A673 (cell line): Measurements from ENCODE around the gene LHPP. TPM values are rescaled to one million over a fixed set of nuclear protein-coding genes. Genes with fewer than 3 reads are reported as not detected.

Experiments
- BruUV-seq: library from RNA; stranded (reverse); fragments of 400-500 nt; replicated peaks from 2 replicates; lab custom pipeline; 2021; lab: Mats Ljungman, UMichigan
- CTCF ChIA-PET: fragments of 300-600 bp; sonication (Branson Sonifier 250); formaldehyde crosslinking; loops from one replicate; lab custom pipeline; 2022; ENCODE audit warnings: antibody characterized with exemption; lab: Charles Lee
- POLR2A ChIA-PET: fragments of 300-600 bp; sonication (Branson Sonifier 250); formaldehyde crosslinking; loops from one replicate; lab custom pipeline; 2022; ENCODE audit warnings: antibody characterized with exemption; ENCODE audit not compliant: low non-redundant PET; lab: Charles Lee
- DNase-seq: peaks from one replicate; pipeline ENCODE4 v3.0.0-alpha.2; 2015; ENCODE audit warnings: low spot score
- H3K27ac ChIP-seq: fragments of 200-600 bp; sonication (generic); 2 replicates; pipeline ENCODE4 v1.5.1; 2016; ENCODE audit warnings: mixed run types, low read depth, mild to moderate bottlenecking, mixed read lengths, antibody characterized with exemption, low read length; ENCODE audit not compliant: poor library complexity, severe bottlenecking
- H3K27me3 ChIP-seq: fragments of 200-600 bp; sonication (generic); replicated peaks from 2 replicates; pipeline ENCODE4 v1.6.1; 2017; ENCODE audit warnings: mixed run types, low read depth, mild to moderate bottlenecking, mixed read lengths, antibody characterized with exemption, low read length; ENCODE audit not compliant: insufficient read depth, poor library complexity
- H3K36me3 ChIP-seq: fragments of 200-600 bp; sonication (generic); 2 replicates; pipeline ENCODE4 v1.6.1; 2016; ENCODE audit warnings: mixed run types, mild to moderate bottlenecking, mixed read lengths, antibody characterized with exemption, low read length; ENCODE audit not compliant: insufficient read depth, poor library complexity, severe bottlenecking
- H3K4me1 ChIP-seq: fragments of 200-600 bp; sonication (generic); 2 replicates; pipeline ENCODE4 v1.6.1; 2017; ENCODE audit warnings: mixed run types, mild to moderate bottlenecking, mixed read lengths, antibody characterized with exemption, low read length; ENCODE audit not compliant: insufficient read depth, poor library complexity, severe bottlenecking
- H3K4me3 ChIP-seq: fragments of 200-600 bp; sonication (generic); 2 replicates; pipeline ENCODE4 v1.5.1; 2016; ENCODE audit warnings: low read depth, mixed run types, mild to moderate bottlenecking, mixed read lengths, low read length; ENCODE audit not compliant: poor library complexity, severe bottlenecking
- H3K9me3 ChIP-seq: fragments of 200-600 bp; sonication (generic); 2 replicates; pipeline ENCODE4 v1.6.1; 2016; ENCODE audit warnings: mixed run types, low read depth, mild to moderate bottlenecking, mixed read lengths, antibody characterized with exemption, low read length; ENCODE audit not compliant: poor library complexity, severe bottlenecking
- EZH2 ChIP-seq: fragments of 200-600 bp; sonication (generic); IDR thresholded peaks from 2 replicates; pipeline ENCODE4 v1.6.1; 2017; ENCODE audit warnings: borderline replicate concordance, low read depth, mild to moderate bottlenecking, mixed read lengths, antibody characterized with exemption, low read length; ENCODE audit not compliant: poor library complexity, severe bottlenecking
- intact Hi-C: fragments of 100-400 bp; cut with micrococcal nuclease; formaldehyde crosslinking; loops from one replicate; pipeline ENCODE4 v1.10.0; 2022; ENCODE audit not compliant: unreplicated experiment
- total RNA-seq: library from RNA; stranded (reverse); gene quantifications from 2 replicates; pipeline ENCODE4 v1.2.3, GENCODE V29; 2021
- TF ChIP-seq, protein P1 (sequence below): fragments of 300-800, 200-600 bp; sonication (generic); conservative IDR thresholded peaks from 2 replicates; pipeline ENCODE4 v1.5.1; 2017; ENCODE audit warnings: low read depth, mild to moderate bottlenecking, antibody characterized with exemption, low read length, moderate library complexity, mixed read lengths

Gene LHPP
- total RNA-seq, 1 experiment from 2014 or later: 2.3 TPM

DNA sequence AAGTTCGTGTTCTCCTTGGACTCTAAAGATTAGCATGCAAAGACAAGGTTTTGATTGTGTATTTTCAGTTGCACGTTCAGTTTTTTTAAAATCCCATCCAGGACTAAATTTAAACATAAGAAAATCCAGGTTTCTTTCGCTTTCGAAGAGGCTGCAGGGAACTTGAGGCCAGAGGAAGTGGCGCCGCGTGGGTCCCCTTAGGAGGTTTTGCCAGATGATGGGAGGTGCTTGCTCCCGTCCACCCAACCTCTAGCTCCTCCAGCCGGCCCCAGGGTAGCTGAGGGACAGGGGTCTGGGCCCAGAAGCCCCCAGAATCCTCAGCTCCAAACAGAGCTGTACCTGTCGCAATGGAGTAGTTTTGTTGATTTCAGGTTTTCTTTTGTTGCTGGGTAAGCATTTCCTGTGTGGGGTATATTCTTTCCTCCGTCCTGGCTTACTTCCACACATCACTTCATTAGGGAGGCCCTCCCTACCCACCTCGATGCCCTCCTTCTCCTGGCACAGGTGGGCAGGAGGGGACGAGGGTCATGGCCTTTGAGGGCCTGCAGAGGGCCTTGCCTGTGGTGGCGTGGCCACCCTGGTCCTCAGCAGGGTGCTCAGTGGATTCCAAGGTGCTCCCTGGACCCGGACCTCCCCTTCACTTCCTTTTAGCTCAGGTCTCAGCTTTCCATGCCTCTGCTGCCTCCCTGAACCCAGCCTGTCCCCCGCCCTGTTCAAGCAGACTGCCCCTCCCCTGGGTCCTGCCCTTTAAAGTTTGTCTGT lies 32.6 kb downstream of the LHPP start:
- no peaks in the 10 kb centered on the region for H3K9me3 ChIP-seq
- ChIA-PET CTCF (no interaction called here), POLR2A (no interaction called here)
- H3K4me3 ChIP-seq: no peak overlapping the region
- intact Hi-C loops: no loop called here
- no peaks in the 10 kb centered on the region for H3K4me1 ChIP-seq
- DNase-seq: no peak
- H3K27me3 ChIP-seq: no peaks in the 10 kb centered on the region
- no peak overlapping the region for H3K27ac ChIP-seq
- TF ChIP-seq, protein P1, sequence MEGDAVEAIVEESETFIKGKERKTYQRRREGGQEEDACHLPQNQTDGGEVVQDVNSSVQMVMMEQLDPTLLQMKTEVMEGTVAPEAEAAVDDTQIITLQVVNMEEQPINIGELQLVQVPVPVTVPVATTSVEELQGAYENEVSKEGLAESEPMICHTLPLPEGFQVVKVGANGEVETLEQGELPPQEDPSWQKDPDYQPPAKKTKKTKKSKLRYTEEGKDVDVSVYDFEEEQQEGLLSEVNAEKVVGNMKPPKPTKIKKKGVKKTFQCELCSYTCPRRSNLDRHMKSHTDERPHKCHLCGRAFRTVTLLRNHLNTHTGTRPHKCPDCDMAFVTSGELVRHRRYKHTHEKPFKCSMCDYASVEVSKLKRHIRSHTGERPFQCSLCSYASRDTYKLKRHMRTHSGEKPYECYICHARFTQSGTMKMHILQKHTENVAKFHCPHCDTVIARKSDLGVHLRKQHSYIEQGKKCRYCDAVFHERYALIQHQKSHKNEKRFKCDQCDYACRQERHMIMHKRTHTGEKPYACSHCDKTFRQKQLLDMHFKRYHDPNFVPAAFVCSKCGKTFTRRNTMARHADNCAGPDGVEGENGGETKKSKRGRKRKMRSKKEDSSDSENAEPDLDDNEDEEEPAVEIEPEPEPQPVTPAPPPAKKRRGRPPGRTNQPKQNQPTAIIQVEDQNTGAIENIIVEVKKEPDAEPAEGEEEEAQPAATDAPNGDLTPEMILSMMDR: no peak
- no TSS peak for BruUV-seq
- no peaks in the 10 kb centered on the region for H3K36me3 ChIP-seq

DNA sequence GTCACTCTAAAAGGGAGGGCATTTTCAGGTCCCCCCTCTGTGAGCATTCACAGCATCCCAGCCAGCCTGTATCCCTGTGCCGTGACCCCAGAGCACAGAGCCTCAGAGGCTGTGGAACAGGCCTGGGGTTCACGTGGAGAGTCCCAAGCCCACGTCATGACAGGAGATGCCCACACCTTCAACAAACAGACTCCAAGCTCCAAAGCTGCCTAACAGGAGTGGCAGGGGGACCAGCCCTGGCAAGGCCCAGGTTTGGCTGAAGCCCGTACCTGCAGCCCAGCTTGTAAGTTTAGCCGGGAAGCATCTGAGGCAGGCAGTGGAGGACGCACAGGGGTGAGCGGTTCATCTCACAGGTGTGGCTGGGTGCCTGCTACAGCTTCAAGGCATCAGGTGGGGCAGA lies 33.5 kb downstream of the LHPP start:
- intact Hi-C loops: no loop called here
- CTCF ChIA-PET: no interaction called here
- BruUV-seq: no TSS peak
- Histone ChIP-seq H3K27me3 (no peaks in the 10 kb centered on the region), H3K36me3 (no peaks in the 10 kb centered on the region), H3K4me3 (no peak overlapping the region), H3K4me1 (no peaks in the 10 kb centered on the region), H3K27ac (no peak overlapping the region), H3K9me3 (no peaks in the 10 kb centered on the region)
- TF ChIP-seq EZH2: no peak
- TF ChIP-seq, protein P1: no peak
- POLR2A ChIA-PET: no interaction called here
- DNase-seq: no peak

DNA sequence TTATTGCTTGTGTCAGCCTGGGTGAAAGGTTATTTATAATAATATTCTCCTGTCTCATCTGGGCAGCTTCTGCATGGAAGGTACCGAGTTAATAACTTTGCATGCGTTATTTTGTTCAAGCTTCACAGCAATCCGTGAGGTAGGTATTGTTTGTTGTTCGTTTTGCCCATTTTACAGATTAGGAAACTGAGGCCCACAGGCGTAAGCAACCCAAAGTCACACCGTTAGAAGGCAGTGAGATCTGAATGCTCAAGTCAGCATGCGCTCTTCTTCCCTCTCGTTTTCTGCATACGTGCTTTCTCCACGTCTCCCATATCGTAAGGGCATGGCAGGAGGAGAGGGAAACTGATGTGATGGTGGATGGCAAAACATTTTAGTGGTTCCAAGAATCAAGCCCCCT lies 34.1 kb downstream of the LHPP start:
- Histone ChIP-seq H3K9me3 (peaks cover 2% of the 10 kb centered on the region), H3K27ac (no peak overlapping the region), H3K4me1 (no peaks in the 10 kb centered on the region), H3K4me3 (no peak overlapping the region), H3K36me3 (no peaks in the 10 kb centered on the region), H3K27me3 (no peaks in the 10 kb centered on the region)
- DNase-seq: no peak
- TF ChIP-seq EZH2: no peak
- TF ChIP-seq, protein P1: no peak
- BruUV-seq: no TSS peak
- intact Hi-C loops: no loop called here
- CTCF ChIA-PET: no interaction called here
- POLR2A ChIA-PET: no interaction called here
